ENCODE measurements around the gene NIBAN1.

GRCh38 chr1:184931566-184931965, 42.7 kb downstream of the NIBAN1 start:
- TF ChIP-seq TAF1 (IDR thresholded peaks at IDR 0.05; ENCODE audit: low read depth, low read length) (no peak), POLR2A (IDR thresholded peaks at IDR 0.05; ENCODE audit: low read depth, low read length) (no peak), POLR2AphosphoS5 (IDR thresholded peaks at IDR 0.05; ENCODE audit: low read depth, low read length) (no peak), SPI1 (IDR thresholded peaks at IDR 0.05; ENCODE audit: low read depth, low read length) (no peak), POU2F2 (IDR thresholded peaks at IDR 0.05; ENCODE audit: low read depth, low read length) (no peak), PAX5 (IDR thresholded peaks at IDR 0.05; ENCODE audit: insufficient read depth, low read length, severe bottlenecking) (no peak)

Data from GM12891 (cell line).